ENCODE results near the gene IRF4.

- TF ChIP-seq CTCF (IDR thresholded peaks at IDR 0.05) (no peak), EZH2 (IDR thresholded peaks at IDR 0.05) (no peak)
Measured at GRCh38 chr6:344816-345340, 46.7 kb upstream of the IRF4 start.
